GM12892 (cell line): ENCODE measurements around the gene SPSB1.

ENCODE experiments used
- POLR2A ChIP-seq: IDR thresholded peaks from 2 replicates; pipeline ENCODE4 v1.6.1; 2011; ENCODE audit warnings: low read depth, low read length, control low read depth
- POLR2AphosphoS5 ChIP-seq: IDR thresholded peaks from 2 replicates; pipeline ENCODE4 v1.6.1; 2011; ENCODE audit warnings: low read depth, low read length, control low read depth
- TAF1 ChIP-seq: IDR thresholded peaks from 2 replicates; pipeline ENCODE4 v1.6.1; 2011; ENCODE audit warnings: low read depth, mild to moderate bottlenecking, control low read depth, low read length, borderline replicate concordance

DNA sequence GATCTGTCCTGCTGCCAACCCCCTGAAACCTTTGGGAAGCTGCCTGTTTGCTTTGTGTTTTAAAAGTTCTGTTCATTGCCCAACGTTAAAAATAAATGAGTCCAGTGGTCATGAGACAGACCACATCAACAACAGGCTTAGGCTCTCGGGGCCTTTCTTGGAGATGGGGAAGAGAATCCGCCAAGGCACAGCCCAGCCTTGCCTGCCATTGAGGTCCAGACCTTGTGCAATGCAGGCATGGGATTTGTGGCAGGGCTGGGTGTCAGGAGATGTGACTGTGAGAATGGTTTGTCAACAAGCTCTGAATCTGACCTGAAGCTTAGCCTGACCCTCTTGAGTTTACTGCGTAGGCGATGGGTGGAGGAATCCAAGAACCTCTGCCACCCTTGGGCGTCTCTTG is 4.2 kb downstream of the SPSB1 start:
- no peak for TF ChIP-seq TAF1
- no peak for TF ChIP-seq POLR2A
- no peak for TF ChIP-seq POLR2AphosphoS5
